Mesothelial cell of epicardium (in vitro differentiated cells): Measurements from ENCODE around the gene MARCO. TPM values are rescaled to one million over a fixed set of nuclear protein-coding genes. Genes with fewer than 3 reads are reported as not detected.

Experiments
- DNase-seq, 2 experiments: peaks; one replicate each; pipeline ENCODE4 v3.0.0; 2021; ENCODE audit warnings: low spot score in 2 of 2; ENCODE audit not compliant: unreplicated experiment in 2 of 2
- H3K27ac Mint-ChIP-seq: 2 replicates; pipeline ENCODE4 v1.8.0; 2021; ENCODE audit warnings: mixed read lengths
- H3K27me3 Mint-ChIP-seq: 2 replicates; pipeline ENCODE4 v1.8.0; 2021; ENCODE audit warnings: low read depth, mixed read lengths
- H3K36me3 Mint-ChIP-seq: 2 replicates; pipeline ENCODE4 v1.8.0; 2021; ENCODE audit warnings: mixed read lengths
- H3K4me1 Mint-ChIP-seq: 2 replicates; pipeline ENCODE4 v1.8.0; 2021; ENCODE audit warnings: mixed read lengths
- H3K4me3 Mint-ChIP-seq: 2 replicates; pipeline ENCODE4 v1.8.0; 2021; ENCODE audit warnings: mild to moderate bottlenecking, moderate library complexity, mixed read lengths
- H3K9me3 Mint-ChIP-seq: 2 replicates; pipeline ENCODE4 v1.8.0; 2021; ENCODE audit warnings: mixed read lengths
- CTCF ChIP-seq: fragments of 200-600 bp; sonication (generic); IDR thresholded peaks from one replicate; pipeline ENCODE4 v1.5.0; 2021; ENCODE audit warnings: antibody characterized with exemption; ENCODE audit not compliant: unreplicated experiment
- total RNA-seq: library from RNA; stranded (reverse); gene quantifications from 3 replicates; pipeline ENCODE4 v1.2.1, GENCODE V29; 2021

MARCO gene
- total RNA-seq, 1 donor from 2014 or later: 0.22 TPM

- peaks cover 80% of the 10 kb centered on the region for H3K27me3 Mint-ChIP-seq
- H3K9me3 Mint-ChIP-seq: peaks cover 8% of the 10 kb centered on the region
- no peak for TF ChIP-seq CTCF
- peak in 1 of 2 experiments; percentile 19 for DNase-seq
- no peak overlapping the region for H3K27ac Mint-ChIP-seq
- H3K36me3 Mint-ChIP-seq: no peaks in the 10 kb centered on the region
- no peak overlapping the region for H3K4me3 Mint-ChIP-seq
- H3K4me1 Mint-ChIP-seq: no peaks in the 10 kb centered on the region
Observed at GRCh38 chr2:118983133-118983532, 41.1 kb downstream of the MARCO start.

- H3K4me1 Mint-ChIP-seq: no peaks in the 10 kb centered on the region
- no peak overlapping the region for H3K27ac Mint-ChIP-seq
- no peak overlapping the region for H3K4me3 Mint-ChIP-seq
- no peak for DNase-seq
- no peaks in the 10 kb centered on the region for H3K36me3 Mint-ChIP-seq
- peaks cover 83% of the 10 kb centered on the region for H3K27me3 Mint-ChIP-seq
- H3K9me3 Mint-ChIP-seq: peaks cover 8% of the 10 kb centered on the region
- TF ChIP-seq CTCF: no peak
Observed at GRCh38 chr2:118983915-118984314, 41.9 kb downstream of the MARCO start.

- H3K36me3 Mint-ChIP-seq: no peaks in the 10 kb centered on the region
- peaks cover 74% of the 10 kb centered on the region for H3K27me3 Mint-ChIP-seq
- DNase-seq: no peak
- no peaks in the 10 kb centered on the region for H3K4me1 Mint-ChIP-seq
- H3K9me3 Mint-ChIP-seq: peaks cover 8% of the 10 kb centered on the region
- TF ChIP-seq CTCF: no peak
- no peak overlapping the region for H3K27ac Mint-ChIP-seq
- no peak overlapping the region for H3K4me3 Mint-ChIP-seq
Observed at GRCh38 chr2:118986738-118987137, 44.7 kb downstream of the MARCO start.

GRCh38 chr2:118987886-118988285 lies 45.9 kb downstream of the MARCO start:
- DNase-seq: peak in 1 of 2 experiments; percentile 13
- H3K36me3 Mint-ChIP-seq: no peaks in the 10 kb centered on the region

GRCh38 chr2:118988706-118989105 lies 46.7 kb downstream of the MARCO start:
- H3K27ac Mint-ChIP-seq: no peak overlapping the region
- H3K27me3 Mint-ChIP-seq: peaks cover 82% of the 10 kb centered on the region
- H3K4me3 Mint-ChIP-seq: no peak overlapping the region
- DNase-seq: peak in 1 of 2 experiments; percentile 29
- no peaks in the 10 kb centered on the region for H3K36me3 Mint-ChIP-seq
- no peaks in the 10 kb centered on the region for H3K4me1 Mint-ChIP-seq
- TF ChIP-seq CTCF: no peak
- peaks cover 8% of the 10 kb centered on the region for H3K9me3 Mint-ChIP-seq

More at GRCh38 chr2:118987886-118988285, 45.9 kb downstream of the MARCO start:
- Mint-ChIP-seq H3K4me3 (no peak overlapping the region), H3K4me1 (no peaks in the 10 kb centered on the region), H3K27ac (no peak overlapping the region), H3K9me3 (peaks cover 8% of the 10 kb centered on the region), H3K27me3 (peaks cover 80% of the 10 kb centered on the region)
- no peak for TF ChIP-seq CTCF

- H3K36me3 Mint-ChIP-seq: no peaks in the 10 kb centered on the region
- H3K4me3 Mint-ChIP-seq: no peak overlapping the region
- H3K27ac Mint-ChIP-seq: no peak overlapping the region
- H3K4me1 Mint-ChIP-seq: no peaks in the 10 kb centered on the region
- H3K9me3 Mint-ChIP-seq: peaks cover 6% of the 10 kb centered on the region
- DNase-seq: peak in 1 of 2 experiments; percentile 31
- peaks cover 80% of the 10 kb centered on the region for H3K27me3 Mint-ChIP-seq
- TF ChIP-seq CTCF: no peak
Observed at GRCh38 chr2:118989481-118989880, 47.5 kb downstream of the MARCO start.
